ENCODE data around the gene CAMTA1.

Gene CAMTA1

GRCh38 chr1:7536891-7537591 lies 751.8 kb downstream of the CAMTA1 start:
- Histone ChIP-seq H3K9ac (ENCODE audit: low read length in 2 of 2) (no peak overlapping the region), H3K9me3 (ENCODE audit: control insufficient read depth in 2 of 2, low read length in 2 of 2) (no peaks in the 10 kb centered on the region), H3K36me3 (ENCODE audit: control insufficient read depth in 2 of 2, insufficient read depth in 2 of 2, low read length in 2 of 2) (no peaks in the 10 kb centered on the region), H3K27me3 (ENCODE audit: control insufficient read depth in 1 of 2, insufficient read depth in 2 of 2, low read length in 2 of 2) (peaks cover 3 to 18% of the 10 kb centered on the region in 2 donors), H3K27ac (ENCODE audit: low read length) (no peak overlapping the region), H3K4me3 (ENCODE audit: low read length in 2 of 2) (no peak overlapping the region), H3K4me1 (ENCODE audit: control insufficient read depth, insufficient read depth, low read length) (peaks cover 2% of the 10 kb centered on the region)

- Histone ChIP-seq H3K4me1 (ENCODE audit: control insufficient read depth, insufficient read depth, low read length) (peaks cover 2% of the 10 kb centered on the region), H3K27me3 (ENCODE audit: control insufficient read depth in 1 of 2, insufficient read depth in 2 of 2, low read length in 2 of 2) (peaks cover 3 to 14% of the 10 kb centered on the region in 2 donors), H3K9ac (ENCODE audit: low read length in 2 of 2) (no peak overlapping the region), H3K36me3 (ENCODE audit: control insufficient read depth in 2 of 2, insufficient read depth in 2 of 2, low read length in 2 of 2) (no peaks in the 10 kb centered on the region), H3K4me3 (ENCODE audit: low read length in 2 of 2) (no peak overlapping the region), H3K27ac (ENCODE audit: low read length) (no peak overlapping the region), H3K9me3 (ENCODE audit: control insufficient read depth in 2 of 2, low read length in 2 of 2) (no peaks in the 10 kb centered on the region)
These were observed 752.8 kb downstream of the CAMTA1 start for GRCh38 chr1:7538033-7538432.

- no peak overlapping the region for H3K27ac ChIP-seq (ENCODE audit: low read length)
- no peak overlapping the region for H3K4me3 ChIP-seq (ENCODE audit: low read length in 2 of 2)
- no peaks in the 10 kb centered on the region for H3K36me3 ChIP-seq (ENCODE audit: control insufficient read depth in 2 of 2, insufficient read depth in 2 of 2, low read length in 2 of 2)
- no peak overlapping the region for H3K9ac ChIP-seq (ENCODE audit: low read length in 2 of 2)
- no peaks in the 10 kb centered on the region for H3K9me3 ChIP-seq (ENCODE audit: control insufficient read depth in 2 of 2, low read length in 2 of 2)
- H3K27me3 ChIP-seq (ENCODE audit: control insufficient read depth in 1 of 2, insufficient read depth in 2 of 2, low read length in 2 of 2) = peaks cover 3 to 10% of the 10 kb centered on the region in 2 donors
- H3K4me1 ChIP-seq (ENCODE audit: control insufficient read depth, insufficient read depth, low read length) = no peaks in the 10 kb centered on the region
These were observed 753.9 kb downstream of the CAMTA1 start for GRCh38 chr1:7538849-7539768.

- Histone ChIP-seq H3K27me3 (ENCODE audit: control insufficient read depth in 1 of 2, insufficient read depth in 2 of 2, low read length in 2 of 2) (peaks cover 0 to 10% of the 10 kb centered on the region in 2 donors), H3K4me3 (ENCODE audit: low read length in 2 of 2) (no peak overlapping the region), H3K27ac (ENCODE audit: low read length) (no peak overlapping the region), H3K9ac (ENCODE audit: low read length in 2 of 2) (no peak overlapping the region), H3K4me1 (ENCODE audit: control insufficient read depth, insufficient read depth, low read length) (no peaks in the 10 kb centered on the region), H3K36me3 (ENCODE audit: control insufficient read depth in 2 of 2, insufficient read depth in 2 of 2, low read length in 2 of 2) (no peaks in the 10 kb centered on the region), H3K9me3 (ENCODE audit: control insufficient read depth in 2 of 2, low read length in 2 of 2) (no peaks in the 10 kb centered on the region)
These were observed 754.5 kb downstream of the CAMTA1 start for GRCh38 chr1:7539769-7540175.

GRCh38 chr1:7540816-7541215 lies 755.6 kb downstream of the CAMTA1 start:
- Histone ChIP-seq H3K27ac (ENCODE audit: low read length) (no peak overlapping the region), H3K4me3 (ENCODE audit: low read length in 2 of 2) (no peak overlapping the region), H3K27me3 (ENCODE audit: control insufficient read depth in 1 of 2, insufficient read depth in 2 of 2, low read length in 2 of 2) (peaks cover 0 to 10% of the 10 kb centered on the region in 2 donors), H3K4me1 (ENCODE audit: control insufficient read depth, insufficient read depth, low read length) (no peaks in the 10 kb centered on the region), H3K36me3 (ENCODE audit: control insufficient read depth in 2 of 2, insufficient read depth in 2 of 2, low read length in 2 of 2) (no peaks in the 10 kb centered on the region), H3K9ac (ENCODE audit: low read length in 2 of 2) (no peak overlapping the region), H3K9me3 (ENCODE audit: control insufficient read depth in 2 of 2, low read length in 2 of 2) (no peaks in the 10 kb centered on the region)

- Histone ChIP-seq H3K36me3 (ENCODE audit: control insufficient read depth in 2 of 2, insufficient read depth in 2 of 2, low read length in 2 of 2) (no peaks in the 10 kb centered on the region), H3K4me1 (ENCODE audit: control insufficient read depth, insufficient read depth, low read length) (no peaks in the 10 kb centered on the region), H3K27ac (ENCODE audit: low read length) (no peak overlapping the region), H3K9ac (ENCODE audit: low read length in 2 of 2) (no peak overlapping the region), H3K4me3 (ENCODE audit: low read length in 2 of 2) (no peak overlapping the region), H3K27me3 (ENCODE audit: control insufficient read depth in 1 of 2, insufficient read depth in 2 of 2, low read length in 2 of 2) (peaks cover 0 to 10% of the 10 kb centered on the region in 2 donors), H3K9me3 (ENCODE audit: control insufficient read depth in 2 of 2, low read length in 2 of 2) (no peaks in the 10 kb centered on the region)
These were observed 756.4 kb downstream of the CAMTA1 start for GRCh38 chr1:7541629-7542028.

DNA sequence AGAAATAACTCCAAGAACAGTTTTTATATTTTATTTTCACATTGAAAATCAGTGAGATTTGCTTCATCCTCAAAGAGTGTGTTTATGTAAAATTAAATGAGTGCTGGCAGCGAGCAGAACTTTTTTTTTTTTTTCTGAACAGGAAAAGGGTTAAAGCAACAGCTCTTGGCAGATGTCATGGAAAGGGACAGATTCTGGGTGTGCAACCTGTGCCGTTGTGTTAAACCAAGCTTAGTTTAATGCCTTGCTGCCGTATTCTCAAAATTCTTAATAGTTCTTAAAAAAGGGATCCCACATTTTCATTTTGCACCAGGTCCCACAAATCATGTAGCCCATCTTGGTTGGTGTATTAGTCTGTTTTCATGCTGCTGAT lies 758.5 kb downstream of the CAMTA1 start:
- H3K4me1 ChIP-seq (ENCODE audit: control insufficient read depth, insufficient read depth, low read length) = no peaks in the 10 kb centered on the region
- H3K27me3 ChIP-seq (ENCODE audit: control insufficient read depth in 1 of 2, insufficient read depth in 2 of 2, low read length in 2 of 2) = peaks cover 0 to 6% of the 10 kb centered on the region in 2 donors
- H3K36me3 ChIP-seq (ENCODE audit: control insufficient read depth in 2 of 2, insufficient read depth in 2 of 2, low read length in 2 of 2) = no peaks in the 10 kb centered on the region
- H3K4me3 ChIP-seq (ENCODE audit: low read length in 2 of 2) = no peak overlapping the region
- H3K9ac ChIP-seq (ENCODE audit: low read length in 2 of 2) = no peak overlapping the region
- no peaks in the 10 kb centered on the region for H3K9me3 ChIP-seq (ENCODE audit: control insufficient read depth in 2 of 2, low read length in 2 of 2)
- H3K27ac ChIP-seq (ENCODE audit: low read length) = no peak overlapping the region

- Histone ChIP-seq H3K9me3 (ENCODE audit: control insufficient read depth in 2 of 2, low read length in 2 of 2) (peaks cover 0 to 5% of the 10 kb centered on the region in 2 donors), H3K9ac (ENCODE audit: low read length in 2 of 2) (no peak overlapping the region), H3K27me3 (ENCODE audit: control insufficient read depth in 1 of 2, insufficient read depth in 2 of 2, low read length in 2 of 2) (no peaks in the 10 kb centered on the region), H3K4me1 (ENCODE audit: control insufficient read depth, insufficient read depth, low read length) (peaks cover 3% of the 10 kb centered on the region), H3K4me3 (ENCODE audit: low read length in 2 of 2) (no peak overlapping the region), H3K27ac (ENCODE audit: low read length) (no peak overlapping the region), H3K36me3 (ENCODE audit: control insufficient read depth in 2 of 2, insufficient read depth in 2 of 2, low read length in 2 of 2) (no peaks in the 10 kb centered on the region)
These were observed 764.3 kb downstream of the CAMTA1 start for GRCh38 chr1:7549277-7550161.

DNA sequence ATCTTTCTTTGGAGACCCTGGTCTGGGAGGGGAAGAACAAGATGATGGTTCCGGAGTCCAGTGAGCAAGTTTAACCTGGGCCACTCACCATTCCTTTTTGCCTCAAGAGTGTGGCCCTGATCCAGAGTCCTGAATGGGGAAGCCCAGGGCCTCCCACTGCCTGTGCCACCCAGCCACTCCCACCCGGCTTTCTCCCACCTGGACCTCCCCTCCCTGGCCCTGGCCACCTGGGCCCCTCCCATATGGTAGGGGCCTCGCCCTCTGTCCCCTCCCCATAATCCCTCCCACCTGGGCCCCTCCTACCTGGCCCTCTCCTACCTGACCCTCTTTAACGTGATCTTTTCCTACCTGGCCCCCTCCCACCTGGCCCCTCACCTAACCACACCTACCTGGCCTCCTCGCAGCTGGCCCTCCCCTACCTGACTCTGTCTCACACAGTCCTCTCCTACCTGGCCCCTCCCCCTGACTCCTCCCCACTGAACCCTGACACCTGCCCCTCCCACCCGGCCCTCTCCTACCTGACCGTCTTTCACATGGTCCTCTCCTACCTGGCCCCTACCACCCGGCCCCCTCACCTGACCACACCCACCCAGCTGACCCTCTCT lies 765.1 kb downstream of the CAMTA1 start:
- H3K9me3 ChIP-seq (ENCODE audit: control insufficient read depth in 2 of 2, low read length in 2 of 2) = peaks cover 0 to 5% of the 10 kb centered on the region in 2 donors
- H3K9ac ChIP-seq (ENCODE audit: low read length in 2 of 2) = no peak overlapping the region
- H3K27me3 ChIP-seq (ENCODE audit: control insufficient read depth in 1 of 2, insufficient read depth in 2 of 2, low read length in 2 of 2) = no peaks in the 10 kb centered on the region
- H3K4me3 ChIP-seq (ENCODE audit: low read length in 2 of 2) = no peak overlapping the region
- H3K36me3 ChIP-seq (ENCODE audit: control insufficient read depth in 2 of 2, insufficient read depth in 2 of 2, low read length in 2 of 2) = no peaks in the 10 kb centered on the region
- H3K27ac ChIP-seq (ENCODE audit: low read length) = no peak overlapping the region
- peaks cover 3% of the 10 kb centered on the region for H3K4me1 ChIP-seq (ENCODE audit: control insufficient read depth, insufficient read depth, low read length)

- Histone ChIP-seq H3K27me3 (ENCODE audit: control insufficient read depth in 1 of 2, insufficient read depth in 2 of 2, low read length in 2 of 2) (no peaks in the 10 kb centered on the region), H3K4me1 (ENCODE audit: control insufficient read depth, insufficient read depth, low read length) (peaks cover 3% of the 10 kb centered on the region), H3K4me3 (ENCODE audit: low read length in 2 of 2) (no peak overlapping the region), H3K9ac (ENCODE audit: low read length in 2 of 2) (no peak overlapping the region), H3K9me3 (ENCODE audit: control insufficient read depth in 2 of 2, low read length in 2 of 2) (peaks cover 0 to 5% of the 10 kb centered on the region in 2 donors), H3K36me3 (ENCODE audit: control insufficient read depth in 2 of 2, insufficient read depth in 2 of 2, low read length in 2 of 2) (no peaks in the 10 kb centered on the region), H3K27ac (ENCODE audit: low read length) (no peak overlapping the region)
These were observed 765.7 kb downstream of the CAMTA1 start for GRCh38 chr1:7550981-7551380.
